Activated B cell treated with CpG ODN at 0.5 μM for 24 hours (primary cell): Measurements from ENCODE around the gene DPPA2. TPM values are rescaled to one million over a fixed set of nuclear protein-coding genes. Genes with fewer than 3 reads are reported as not detected.
"Not testable (repeated sequence)": the region's sequence is repeated elsewhere in the genome, so short reads cannot be mapped to it uniquely, and the experiment has no call there.

Experiments used
- ATAC-seq: fragments of 200-7000 bp; cut with Tn5 transposase; one replicate; pipeline ENCODE4 v1.10.0; 2021; ENCODE audit warnings: low read depth, mild to moderate bottlenecking, moderate library complexity
- CTCF ChIA-PET: fragments of 350-600 bp; sonication (Branson Sonifier 250); formaldehyde crosslinking; loops from one replicate; lab custom pipeline; 2021; ENCODE audit warnings: antibody characterized with exemption; lab: Charles Lee
- POLR2A ChIA-PET: fragments of 350-600 bp; sonication (Branson Sonifier 250); formaldehyde crosslinking; loops from one replicate; lab custom pipeline; 2021; ENCODE audit warnings: antibody characterized with exemption; lab: Charles Lee
- DNase-seq: peaks from one replicate; pipeline ENCODE4 v3.0.0; 2022
- H3K27ac Mint-ChIP-seq: one replicate; pipeline ENCODE4 v1.8.0; 2020; ENCODE audit warnings: mixed read lengths
- H3K27me3 Mint-ChIP-seq: one replicate; pipeline ENCODE4 v1.8.0; 2021; ENCODE audit warnings: mixed read lengths
- H3K36me3 Mint-ChIP-seq: one replicate; pipeline ENCODE4 v1.8.0; 2021; ENCODE audit warnings: low read depth, mixed read lengths
- H3K4me1 Mint-ChIP-seq: one replicate; pipeline ENCODE4 v1.8.0; 2021; ENCODE audit warnings: mixed read lengths
- H3K4me3 Mint-ChIP-seq: one replicate; pipeline ENCODE4 v1.8.0; 2020; ENCODE audit warnings: mild to moderate bottlenecking, mixed read lengths
- H3K9me3 Mint-ChIP-seq: one replicate; pipeline ENCODE4 v1.8.0; 2020; ENCODE audit warnings: mixed read lengths
- CTCF ChIP-seq: fragments of 200-600 bp; IDR thresholded peaks from one replicate; pipeline ENCODE4 v1.8.0; 2022; ENCODE audit warnings: antibody characterized with exemption, mild to moderate bottlenecking
- intact Hi-C: fragments of 100-400 bp; cut with micrococcal nuclease; formaldehyde crosslinking; loops from one replicate; pipeline ENCODE4 v1.15.1; 2024
- total RNA-seq: library from RNA; stranded (reverse); gene quantifications from 2 replicates; pipeline ENCODE4 v1.2.3, GENCODE V29; 2022

DPPA2 gene
- not detected in 2 replicates for total RNA-seq

GRCh38 chr3:109316162-109316730 lies at the start of gene DPPA2:
Gene DPPA2, minus strand, starts transcription at chr3:109316517. Its CDS starts 1,975 bp downstream, at chr3:109314542.
- intact Hi-C loops, result no loop called here
- no peaks in the 10 kb centered on the region for H3K36me3 Mint-ChIP-seq
- POLR2A ChIA-PET, result no interaction called here
- no peak within 1 kb of the TSS for H3K27ac Mint-ChIP-seq
- no peak for TF ChIP-seq CTCF
- H3K9me3 Mint-ChIP-seq, result no peaks in the 10 kb centered on the region
- DNase-seq, result no peak
- ATAC-seq, result no peak
- H3K4me3 Mint-ChIP-seq, result no peak within 1 kb of the TSS
- no peaks in the 10 kb centered on the region for H3K27me3 Mint-ChIP-seq
- H3K4me1 Mint-ChIP-seq, result no peaks in the 10 kb centered on the region
- CTCF ChIA-PET, result no interaction called here

GRCh38 chr3:109364088-109364487 lies 47.8 kb upstream of the DPPA2 start:
- Mint-ChIP-seq H3K4me3 (no peak overlapping the region), H3K9me3 (no peaks in the 10 kb centered on the region), H3K36me3 (no peaks in the 10 kb centered on the region), H3K27ac (no peak overlapping the region), H3K27me3 (no peaks in the 10 kb centered on the region), H3K4me1 (no peaks in the 10 kb centered on the region)
- CTCF ChIA-PET, result no interaction called here
- intact Hi-C loops, result no loop called here
- no peak for ATAC-seq
- no peak for TF ChIP-seq CTCF
- POLR2A ChIA-PET, result no interaction called here
- no peak for DNase-seq

GRCh38 chr3:109363634-109364033 lies 47.3 kb upstream of the DPPA2 start:
- Mint-ChIP-seq H3K4me3 (no peak overlapping the region), H3K27ac (no peak overlapping the region)
- intact Hi-C loops, result no loop called here

GRCh38 chr3:109362823-109363222 lies 46.5 kb upstream of the DPPA2 start:
- Mint-ChIP-seq H3K27ac (no peak overlapping the region), H3K36me3 (no peaks in the 10 kb centered on the region), H3K4me1 (no peaks in the 10 kb centered on the region), H3K27me3 (no peaks in the 10 kb centered on the region), H3K4me3 (no peak overlapping the region), H3K9me3 (no peaks in the 10 kb centered on the region)
- intact Hi-C loops, result no loop called here
- ATAC-seq, result no peak
- CTCF ChIA-PET, result no interaction called here
- no peak for DNase-seq
- TF ChIP-seq CTCF, result no peak
- POLR2A ChIA-PET, result no interaction called here

More at GRCh38 chr3:109363634-109364033, 47.3 kb upstream of the DPPA2 start:
- CTCF ChIA-PET, result no interaction called here
- Mint-ChIP-seq H3K27me3 (no peaks in the 10 kb centered on the region), H3K9me3 (no peaks in the 10 kb centered on the region), H3K4me1 (no peaks in the 10 kb centered on the region), H3K36me3 (no peaks in the 10 kb centered on the region)
- ATAC-seq, result no peak
- POLR2A ChIA-PET, result no interaction called here
- no peak for DNase-seq
- no peak for TF ChIP-seq CTCF

- ATAC-seq, H3K27me3 Mint-ChIP-seq, DNase-seq, CTCF ChIA-PET, H3K36me3 Mint-ChIP-seq, H3K4me3 Mint-ChIP-seq, H3K27ac Mint-ChIP-seq, H3K4me1 Mint-ChIP-seq, intact Hi-C loops, H3K9me3 Mint-ChIP-seq, POLR2A ChIA-PET: not testable (repeated sequence)
Measured at GRCh38 chr3:109358809-109359208, 42.5 kb upstream of the DPPA2 start.
